ENCODE results near the gene BRS3. TPM values are rescaled to one million over a fixed set of nuclear protein-coding genes. Genes with fewer than 3 reads are reported as not detected.
A peak's percentile ranks its signal among the peaks of the same experiment; 100 is the strongest.

Gene BRS3
- total RNA-seq, 2 experiments from 2014 or later, result not detected

GRCh38 chrX:136464589-136464988 is 23.2 kb upstream of the BRS3 start:
- H3K27ac Mint-ChIP-seq, result no peak overlapping the region
- POLR2A ChIA-PET, result no interaction called here
- CTCF ChIA-PET, result no interaction called here
- H3K9me3 Mint-ChIP-seq (ENCODE audit: low read depth), result no peaks in the 10 kb centered on the region
- no peaks in the 10 kb centered on the region for H3K4me1 Mint-ChIP-seq
- ATAC-seq (no peak), DNase-seq (no peak)
- H3K4me3 Mint-ChIP-seq, result no peak overlapping the region
- H3K27me3 Mint-ChIP-seq, result no peaks in the 10 kb centered on the region
- intact Hi-C loops (cut with DNase I, micrococcal nuclease), result no loop called here
- no peaks in the 10 kb centered on the region for H3K36me3 Mint-ChIP-seq (ENCODE audit: low read depth)

GRCh38 chrX:136467303-136467702 is 20.4 kb upstream of the BRS3 start:
- no peaks in the 10 kb centered on the region for H3K4me1 Mint-ChIP-seq
- H3K9me3 Mint-ChIP-seq (ENCODE audit: low read depth), result no peaks in the 10 kb centered on the region
- intact Hi-C loops (cut with DNase I, micrococcal nuclease), result no loop called here
- no peak overlapping the region for H3K27ac Mint-ChIP-seq
- POLR2A ChIA-PET, result no interaction called here
- H3K4me3 Mint-ChIP-seq, result no peak overlapping the region
- ATAC-seq (no peak), DNase-seq (no peak)
- CTCF ChIA-PET, result no interaction called here
- no peaks in the 10 kb centered on the region for H3K36me3 Mint-ChIP-seq (ENCODE audit: low read depth)
- no peaks in the 10 kb centered on the region for H3K27me3 Mint-ChIP-seq

GRCh38 chrX:136468391-136469103 is 19.2 kb upstream of the BRS3 start:
- intact Hi-C loops (cut with DNase I, micrococcal nuclease), result no loop called here
- H3K9me3 Mint-ChIP-seq (ENCODE audit: low read depth), result no peaks in the 10 kb centered on the region
- ATAC-seq (no peak), DNase-seq (no peak)
- no peak overlapping the region for H3K4me3 Mint-ChIP-seq
- H3K27me3 Mint-ChIP-seq, result no peaks in the 10 kb centered on the region
- no peak overlapping the region for H3K27ac Mint-ChIP-seq
- ChIA-PET POLR2A (no interaction called here), CTCF (no interaction called here)
- no peaks in the 10 kb centered on the region for H3K4me1 Mint-ChIP-seq
- H3K36me3 Mint-ChIP-seq (ENCODE audit: low read depth), result no peaks in the 10 kb centered on the region

GRCh38 chrX:136473663-136474062 is 14.1 kb upstream of the BRS3 start:
- POLR2A ChIA-PET, result no interaction called here
- no peak overlapping the region for H3K27ac Mint-ChIP-seq
- no peaks in the 10 kb centered on the region for H3K27me3 Mint-ChIP-seq
- no peaks in the 10 kb centered on the region for H3K9me3 Mint-ChIP-seq (ENCODE audit: low read depth)
- DNase-seq (no peak), ATAC-seq (no peak)
- no peaks in the 10 kb centered on the region for H3K36me3 Mint-ChIP-seq (ENCODE audit: low read depth)
- CTCF ChIA-PET, result no interaction called here
- intact Hi-C loops (cut with DNase I, micrococcal nuclease), result no loop called here
- H3K4me1 Mint-ChIP-seq, result no peaks in the 10 kb centered on the region
- H3K4me3 Mint-ChIP-seq, result no peak overlapping the region

GRCh38 chrX:136475236-136475635 is 12.5 kb upstream of the BRS3 start:
- ChIA-PET POLR2A (no interaction called here), CTCF (interaction anchor here (0.7 kb wide), 1 partner anchor 28 kb away, joined by 3 read pairs; no protein-coding TSS in a partner anchor)
- DNase-seq (no peak), ATAC-seq (no peak)
- Mint-ChIP-seq H3K27ac (no peak overlapping the region), H3K36me3 (ENCODE audit: low read depth) (no peaks in the 10 kb centered on the region), H3K4me3 (no peak overlapping the region), H3K27me3 (no peaks in the 10 kb centered on the region), H3K9me3 (ENCODE audit: low read depth) (no peaks in the 10 kb centered on the region), H3K4me1 (no peaks in the 10 kb centered on the region)
- intact Hi-C loops (cut with DNase I, micrococcal nuclease), result loop anchor here in 1 of 2 experiments (5.0 kb wide), 1 partner anchor 73 kb away; no protein-coding TSS in a partner anchor

GRCh38 chrX:136476501-136476900 is 11.2 kb upstream of the BRS3 start:
- CTCF ChIA-PET, result interaction anchor here (0.6 to 1.5 kb wide), 6 partner anchors 8 to 575 kb away, joined by 3 to 4 read pairs (median 3); no protein-coding TSS in a partner anchor
- H3K36me3 Mint-ChIP-seq (ENCODE audit: low read depth), result no peaks in the 10 kb centered on the region
- H3K9me3 Mint-ChIP-seq (ENCODE audit: low read depth), result no peaks in the 10 kb centered on the region
- H3K4me3 Mint-ChIP-seq, result no peak overlapping the region
- ATAC-seq (no peak), DNase-seq (no peak)
- H3K27me3 Mint-ChIP-seq, result no peaks in the 10 kb centered on the region
- intact Hi-C loops (cut with DNase I, micrococcal nuclease), result loop anchor here in 1 of 2 experiments (5.0 kb wide), 1 partner anchor 74 kb away; no protein-coding TSS in a partner anchor
- no peaks in the 10 kb centered on the region for H3K4me1 Mint-ChIP-seq
- H3K27ac Mint-ChIP-seq, result no peak overlapping the region
- POLR2A ChIA-PET, result no interaction called here

GRCh38 chrX:136477026-136477425 is 10.7 kb upstream of the BRS3 start:
- Mint-ChIP-seq H3K9me3 (ENCODE audit: low read depth) (no peaks in the 10 kb centered on the region), H3K4me3 (no peak overlapping the region), H3K27me3 (no peaks in the 10 kb centered on the region), H3K36me3 (ENCODE audit: low read depth) (no peaks in the 10 kb centered on the region), H3K4me1 (no peaks in the 10 kb centered on the region), H3K27ac (no peak overlapping the region)
- DNase-seq, result peak; percentile 17
- intact Hi-C loops (cut with DNase I, micrococcal nuclease), result loop anchor here in 1 of 2 experiments (5.0 kb wide), 1 partner anchor 75 kb away; no protein-coding TSS in a partner anchor
- peak; percentile 47 for ATAC-seq
- CTCF ChIA-PET, result interaction anchor here (0.6 to 1.5 kb wide), 5 partner anchors 71 to 574 kb away, joined by 3 to 4 read pairs (median 3); no protein-coding TSS in a partner anchor
- POLR2A ChIA-PET, result no interaction called here

- Mint-ChIP-seq H3K27ac (no peak overlapping the region), H3K9me3 (ENCODE audit: low read depth) (no peaks in the 10 kb centered on the region), H3K4me1 (no peaks in the 10 kb centered on the region), H3K27me3 (peaks cover 4% of the 10 kb centered on the region), H3K4me3 (no peak overlapping the region), H3K36me3 (ENCODE audit: low read depth) (no peaks in the 10 kb centered on the region)
- DNase-seq (no peak), ATAC-seq (no peak)
- ChIA-PET CTCF (no interaction called here), POLR2A (no interaction called here)
- intact Hi-C loops (cut with DNase I, micrococcal nuclease), result no loop called here
These were observed 7.4 kb upstream of the BRS3 start for GRCh38 chrX:136480383-136480782.

GRCh38 chrX:136488706-136489105 is 959 bp downstream of the BRS3 start:
- POLR2A ChIA-PET, result no interaction called here
- Mint-ChIP-seq H3K4me1 (no peaks in the 10 kb centered on the region), H3K9me3 (ENCODE audit: low read depth) (no peaks in the 10 kb centered on the region), H3K27me3 (peaks cover 26% of the 10 kb centered on the region), H3K4me3 (no peak overlapping the region), H3K27ac (no peak overlapping the region), H3K36me3 (ENCODE audit: low read depth) (no peaks in the 10 kb centered on the region)
- CTCF ChIA-PET, result no interaction called here
- ATAC-seq, result no peak
- no peak for DNase-seq
- intact Hi-C loops (cut with DNase I, micrococcal nuclease), result no loop called here

GRCh38 chrX:136491832-136492231 is 4.1 kb downstream of the BRS3 start:
- ChIA-PET POLR2A (no interaction called here), CTCF (no interaction called here)
- no peak overlapping the region for H3K27ac Mint-ChIP-seq
- H3K27me3 Mint-ChIP-seq, result peaks cover 12% of the 10 kb centered on the region
- DNase-seq (no peak), ATAC-seq (no peak)
- H3K4me3 Mint-ChIP-seq, result no peak overlapping the region
- H3K9me3 Mint-ChIP-seq (ENCODE audit: low read depth), result no peaks in the 10 kb centered on the region
- peaks cover 4% of the 10 kb centered on the region for H3K4me1 Mint-ChIP-seq
- no peaks in the 10 kb centered on the region for H3K36me3 Mint-ChIP-seq (ENCODE audit: low read depth)
- intact Hi-C loops (cut with DNase I, micrococcal nuclease), result no loop called here

- Mint-ChIP-seq H3K27ac (no peak overlapping the region), H3K4me1 (peaks cover 4% of the 10 kb centered on the region), H3K9me3 (ENCODE audit: low read depth) (no peaks in the 10 kb centered on the region), H3K27me3 (peaks cover 12% of the 10 kb centered on the region), H3K4me3 (no peak overlapping the region), H3K36me3 (ENCODE audit: low read depth) (no peaks in the 10 kb centered on the region)
- ChIA-PET CTCF (no interaction called here), POLR2A (no interaction called here)
- no peak for DNase-seq
- ATAC-seq, result no peak
- intact Hi-C loops (cut with DNase I, micrococcal nuclease), result no loop called here
These were observed 5.3 kb downstream of the BRS3 start for GRCh38 chrX:136493011-136493410.

GRCh38 chrX:136495043-136495442 is 7.3 kb downstream of the BRS3 start:
- H3K36me3 Mint-ChIP-seq (ENCODE audit: low read depth), result peaks cover 4% of the 10 kb centered on the region

More at GRCh38 chrX:136495043-136495442, 7.3 kb downstream of the BRS3 start:
- intact Hi-C loops (cut with DNase I, micrococcal nuclease), result loop anchor here (5.0 kb wide), 8 partner anchors 82 to 973 kb away; partner anchors contain the start of genes CD40LG (in 1 of the 2), FHL1 (in 1 of the 2), INTS6L (in 1 of the 2) and MAP7D3 (in 1 of the 2)
- H3K27me3 Mint-ChIP-seq, result peaks cover 6% of the 10 kb centered on the region
- H3K4me3 Mint-ChIP-seq, result no peak overlapping the region
- H3K9me3 Mint-ChIP-seq (ENCODE audit: low read depth), result no peaks in the 10 kb centered on the region
- peaks cover 17% of the 10 kb centered on the region for H3K4me1 Mint-ChIP-seq
- ATAC-seq (no peak), DNase-seq (no peak)
- ChIA-PET POLR2A (no interaction called here), CTCF (no interaction called here)
- peak overlapping the region; percentile 29 for H3K27ac Mint-ChIP-seq
